H4 (cell line): Measurements from ENCODE around the gene FAM219A. TPM values are rescaled to one million over a fixed set of nuclear protein-coding genes. Genes with fewer than 3 reads are reported as not detected.
A peak's percentile ranks its signal among the peaks of the same experiment; 100 is the strongest.
"Not testable (repeated sequence)": the region's sequence is repeated elsewhere in the genome, so short reads cannot be mapped to it uniquely, and the experiment has no call there.

Experiments
- DNase-seq: peaks from one replicate; pipeline ENCODE4 v3.0.0-alpha.2; 2015; ENCODE audit warnings: low spot score
- total RNA-seq: library from RNA; depleted of rRNA; stranded (reverse); fragments of >200 nt; shearing (Covaris generic); gene quantifications from 2 replicates; pipeline ENCODE4 v1.2.3, GENCODE V29; 2014

FAM219A gene
- total RNA-seq, 1 experiment from 2014 or later: 17.9 TPM

DNA sequence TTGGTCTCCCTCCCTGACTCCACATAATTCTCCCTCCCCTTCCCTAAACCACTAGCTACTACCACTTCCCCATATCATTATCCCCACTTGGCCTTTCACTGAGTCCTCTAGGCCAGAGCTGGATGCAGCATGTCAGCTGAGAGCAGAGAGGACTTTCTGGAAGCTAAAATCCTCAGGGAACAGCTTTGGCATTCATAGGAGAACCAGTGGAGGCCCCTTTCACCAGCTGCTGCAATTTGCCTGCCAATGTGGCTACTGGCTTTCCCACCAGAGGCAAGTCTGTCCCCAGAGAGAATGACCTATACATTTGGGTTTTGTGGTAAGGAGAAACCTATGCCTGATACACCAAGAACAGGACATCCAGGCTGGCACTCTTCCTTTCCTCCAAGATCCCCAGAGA lies 14.4 kb downstream of the FAM219A start:
- no peak for DNase-seq

- DNase-seq: no peak
These were observed 14.8 kb downstream of the FAM219A start for GRCh38 chr9:34443533-34443932.

DNA sequence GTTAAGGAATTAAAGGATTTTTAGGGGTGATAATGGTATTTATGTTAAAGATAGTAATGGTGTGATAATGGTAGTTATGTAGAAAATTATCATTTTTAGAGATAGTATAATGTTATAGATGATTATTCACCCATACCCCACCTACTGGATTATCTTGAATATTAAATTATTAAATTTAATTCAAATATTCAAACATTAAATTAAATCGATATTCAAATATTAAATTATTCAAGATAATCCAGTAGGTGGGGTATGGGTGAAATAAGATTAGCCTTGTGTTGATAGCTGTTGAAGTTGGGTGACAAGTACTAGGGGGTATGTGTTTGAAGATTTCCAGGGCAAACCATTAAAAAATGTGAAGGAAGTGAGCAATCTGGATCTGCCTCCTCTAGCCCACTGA lies 15.6 kb downstream of the FAM219A start:
- no peak for DNase-seq

DNA sequence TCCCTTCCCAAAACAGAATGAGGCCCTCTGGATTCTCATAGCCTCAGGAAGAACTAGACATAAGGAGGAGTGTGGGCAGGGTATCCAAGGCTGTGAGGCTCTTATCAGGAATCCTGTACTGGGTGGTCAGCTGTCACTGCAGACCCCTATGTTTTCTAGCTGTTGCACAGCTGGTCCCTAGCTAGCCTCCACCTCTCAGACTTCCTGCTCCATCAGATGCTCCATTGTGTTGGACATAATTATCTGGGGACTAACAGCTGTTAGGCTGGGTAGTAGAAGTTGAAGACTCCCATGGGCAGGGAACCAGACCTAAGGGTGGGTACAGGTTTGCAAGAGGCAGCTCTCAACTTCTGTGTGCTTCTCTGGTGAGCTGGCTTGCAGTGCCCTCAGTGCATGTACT lies 18.4 kb downstream of the FAM219A start:
- no peak for DNase-seq

- not testable (repeated sequence) for DNase-seq
These were observed 19.9 kb downstream of the FAM219A start for GRCh38 chr9:34438465-34438864.

- DNase-seq: not testable (repeated sequence)
These were observed 20.5 kb downstream of the FAM219A start for GRCh38 chr9:34437926-34438307.

DNA sequence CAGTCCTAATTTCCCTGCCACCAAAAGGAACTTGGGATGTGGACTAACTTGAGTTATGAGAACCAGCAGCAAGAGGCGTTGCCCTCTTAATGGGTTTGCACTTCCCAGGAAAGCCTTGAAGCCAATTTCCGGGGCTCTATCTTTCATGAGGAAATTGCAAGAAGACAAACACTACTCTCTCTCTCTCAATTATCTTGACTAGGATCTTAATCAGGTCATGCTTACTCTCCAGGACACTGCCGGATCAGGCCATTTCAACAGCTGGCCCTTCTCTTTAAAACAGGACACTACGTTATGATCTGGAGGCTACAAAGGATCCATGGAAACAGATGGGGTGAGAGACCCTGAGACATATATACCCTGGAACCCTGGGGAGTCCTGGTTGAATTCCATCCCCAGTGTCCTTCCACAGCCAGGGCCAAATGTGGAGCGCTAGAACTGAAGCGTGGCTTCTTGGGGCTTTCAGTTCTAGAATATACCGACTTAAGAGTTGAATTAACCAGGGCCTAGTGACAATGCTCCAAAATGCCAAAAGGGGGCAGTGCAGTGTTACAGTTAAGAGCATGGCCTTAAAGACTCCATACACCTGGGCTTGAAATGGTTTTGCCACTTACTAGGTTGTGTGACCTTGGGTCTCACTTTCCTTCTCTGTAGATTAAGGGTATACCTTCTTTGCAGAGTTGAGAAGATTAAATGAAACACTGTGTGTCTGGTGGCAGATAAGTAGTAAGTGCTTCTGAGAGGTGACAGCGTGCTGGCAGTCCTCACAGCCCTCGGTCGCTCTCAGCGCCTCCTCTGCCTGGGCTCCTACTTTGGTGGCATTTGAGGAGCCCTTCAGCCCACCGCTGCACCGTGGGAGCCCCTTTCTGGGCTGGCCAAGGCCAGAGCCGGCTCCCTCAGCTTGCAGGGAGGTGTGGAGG lies 21.1 kb downstream of the FAM219A start:
- peak; percentile 60 for DNase-seq

- no peak for DNase-seq
These were observed 26.7 kb downstream of the FAM219A start for GRCh38 chr9:34431667-34432066.

DNA sequence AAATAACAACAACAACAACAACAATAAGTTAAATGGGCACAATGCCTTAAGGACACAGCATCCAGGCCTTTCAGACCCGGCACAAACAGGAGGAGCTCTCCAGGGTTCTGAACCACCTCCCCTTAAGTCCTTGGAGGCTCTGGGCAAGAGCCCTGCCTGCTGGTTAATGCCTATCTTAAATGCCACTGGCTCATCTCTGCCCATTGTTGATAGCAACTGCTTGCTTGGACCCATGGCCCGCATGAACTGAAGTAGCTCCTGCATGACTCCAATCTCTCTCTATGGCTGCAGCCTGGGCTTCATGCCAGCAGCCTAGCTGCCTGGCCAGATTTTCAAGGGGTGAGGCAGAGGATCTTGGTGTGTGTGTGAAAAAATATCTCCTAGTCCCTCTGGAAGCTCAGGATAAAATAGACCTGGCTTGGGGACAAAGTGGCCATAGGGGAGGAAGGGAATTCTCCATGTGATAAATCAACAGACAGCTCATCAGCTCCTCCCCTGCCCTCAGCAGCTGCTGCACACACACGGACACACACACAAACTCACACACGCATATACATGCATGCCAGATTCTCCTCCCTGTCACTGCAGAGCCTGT lies 27.4 kb downstream of the FAM219A start:
- peak; percentile 35 for DNase-seq

DNA sequence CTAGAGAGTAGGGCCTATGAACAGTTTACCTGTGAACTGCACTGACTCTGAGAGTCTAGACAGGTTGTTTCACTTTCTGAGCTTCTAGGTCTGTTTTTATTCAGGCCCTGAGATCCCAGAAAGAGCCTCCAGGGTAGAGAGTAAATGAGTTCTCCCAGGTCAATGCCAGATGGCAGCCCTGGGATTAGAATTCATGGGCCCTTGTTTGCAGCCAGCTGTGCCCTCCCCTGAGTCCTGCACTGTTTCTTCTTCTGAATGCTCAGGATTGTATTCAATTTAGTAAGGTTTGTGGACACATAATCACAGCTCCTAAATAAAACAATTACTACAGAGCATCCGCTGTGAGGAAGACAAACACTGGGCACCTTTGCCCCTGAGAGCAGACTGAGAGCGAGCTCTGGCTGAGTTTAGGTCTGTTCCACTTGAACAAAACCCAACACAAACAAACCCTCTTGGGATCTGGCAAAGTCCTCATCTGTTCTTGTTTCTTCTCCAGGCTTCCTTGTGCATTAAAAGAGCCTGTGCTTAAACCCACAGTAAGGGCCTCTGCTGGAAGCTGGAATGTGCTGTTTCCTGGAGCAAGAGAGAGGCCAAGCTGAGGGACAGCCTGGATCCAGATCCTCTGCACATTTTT lies 29.9 kb downstream of the FAM219A start:
- DNase-seq: no peak

DNA sequence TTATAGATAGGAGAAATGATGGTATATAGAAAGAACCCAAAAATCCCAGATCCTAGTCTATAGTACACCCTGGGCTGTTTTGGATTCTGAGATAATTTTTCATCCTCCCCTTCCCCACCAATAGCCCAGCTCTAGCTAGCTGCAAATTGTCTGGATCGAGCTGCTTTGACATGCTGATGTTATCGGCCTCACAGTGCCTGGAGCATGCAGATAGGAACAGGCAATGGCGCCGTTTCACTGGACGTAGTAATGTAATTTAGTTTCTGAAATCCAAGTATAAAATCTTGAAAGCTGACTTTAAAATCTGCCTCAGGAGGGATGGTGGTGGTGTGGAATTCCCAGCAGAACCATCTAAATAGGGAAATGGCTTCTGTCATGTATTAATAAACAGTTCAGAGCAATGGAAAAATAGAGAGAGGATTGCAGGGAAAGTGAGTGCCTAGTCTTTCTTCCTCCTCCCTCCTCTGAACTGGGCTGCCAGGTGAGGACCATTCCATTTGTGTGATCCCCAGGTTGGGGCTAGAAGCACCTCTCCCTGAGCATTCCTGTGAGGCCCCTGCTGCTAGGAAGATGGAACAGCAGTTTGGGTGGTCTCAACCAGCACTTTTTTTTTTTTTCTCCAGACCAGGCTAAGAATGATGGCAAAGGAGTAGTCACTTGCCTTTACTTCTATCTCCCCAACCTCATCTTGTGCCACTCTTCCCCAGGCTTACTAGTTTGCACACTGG lies 31.9 kb downstream of the FAM219A start:
- no peak for DNase-seq

- no peak for DNase-seq
These were observed 38.5 kb downstream of the FAM219A start for GRCh38 chr9:34419716-34420504.

GRCh38 chr9:34417734-34418133 lies 40.6 kb downstream of the FAM219A start:
- no peak for DNase-seq

DNA sequence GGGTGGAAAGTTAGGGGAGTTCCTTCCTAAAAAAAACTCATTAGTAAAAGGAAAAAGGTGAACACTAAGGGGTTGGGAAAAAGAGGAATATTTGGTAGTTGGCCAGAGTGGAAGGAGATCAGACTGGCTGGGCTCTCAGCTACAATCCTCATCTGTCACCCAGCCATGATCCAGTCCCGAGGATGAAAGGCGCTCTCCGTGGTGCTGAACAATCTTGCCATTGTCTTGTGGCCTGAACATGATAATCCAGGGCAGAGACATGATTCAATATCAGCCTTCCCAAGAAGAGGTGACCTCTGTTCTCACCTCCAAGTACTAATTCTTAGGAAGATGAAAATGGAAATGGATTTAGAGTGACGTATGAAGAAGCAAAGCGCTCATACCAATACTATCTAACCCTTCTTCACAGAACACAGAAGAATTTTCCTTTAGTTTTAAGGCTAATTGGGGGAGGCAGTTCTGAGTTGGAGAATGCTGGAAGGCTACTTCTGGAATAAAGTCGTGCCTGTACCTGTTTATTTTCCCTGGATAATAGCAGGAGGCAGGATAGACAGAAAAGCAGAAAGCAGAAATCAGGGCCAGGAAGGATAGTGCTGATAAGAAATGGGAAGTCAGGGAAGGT lies 45.0 kb downstream of the FAM219A start:
- DNase-seq: no peak

DNA sequence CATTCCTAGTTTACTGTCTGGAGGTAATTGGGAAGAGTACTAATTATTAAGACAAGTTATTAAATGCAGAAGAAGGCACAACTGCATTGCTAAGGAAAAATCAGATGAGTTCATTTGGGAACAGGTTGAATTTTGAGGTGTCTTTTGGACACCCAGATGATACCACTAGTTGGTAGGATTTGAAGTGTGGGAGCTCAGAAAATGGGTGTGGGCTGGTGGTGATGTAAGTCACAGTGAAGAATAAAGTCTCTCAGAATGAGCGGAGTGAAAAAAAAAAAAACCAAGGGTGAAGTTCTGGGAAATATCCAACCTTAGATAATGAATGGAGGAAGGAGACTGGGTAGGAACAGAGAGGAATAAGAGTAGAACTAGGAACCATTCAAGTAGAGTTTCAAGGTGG lies 46.0 kb downstream of the FAM219A start:
- DNase-seq: no peak

DNA sequence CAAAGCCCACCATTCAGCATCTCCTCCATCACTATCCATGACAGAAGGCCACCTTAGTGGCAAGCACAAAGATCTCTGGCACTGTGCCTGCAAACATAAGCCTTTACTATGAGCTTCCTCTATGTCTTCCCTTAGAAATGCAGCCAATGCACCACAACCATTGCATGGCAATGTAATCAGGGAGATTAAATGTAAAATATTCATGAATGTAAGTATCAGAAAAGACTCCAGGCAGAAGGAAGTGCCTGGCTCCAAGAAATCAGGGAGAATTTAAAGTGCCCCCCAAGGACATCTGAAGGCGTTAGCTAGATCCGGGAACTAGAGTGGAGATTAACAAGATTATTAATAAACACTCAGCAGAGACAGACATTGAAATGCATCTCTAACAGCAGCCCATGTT lies 49.2 kb downstream of the FAM219A start:
- no peak for DNase-seq

DNA sequence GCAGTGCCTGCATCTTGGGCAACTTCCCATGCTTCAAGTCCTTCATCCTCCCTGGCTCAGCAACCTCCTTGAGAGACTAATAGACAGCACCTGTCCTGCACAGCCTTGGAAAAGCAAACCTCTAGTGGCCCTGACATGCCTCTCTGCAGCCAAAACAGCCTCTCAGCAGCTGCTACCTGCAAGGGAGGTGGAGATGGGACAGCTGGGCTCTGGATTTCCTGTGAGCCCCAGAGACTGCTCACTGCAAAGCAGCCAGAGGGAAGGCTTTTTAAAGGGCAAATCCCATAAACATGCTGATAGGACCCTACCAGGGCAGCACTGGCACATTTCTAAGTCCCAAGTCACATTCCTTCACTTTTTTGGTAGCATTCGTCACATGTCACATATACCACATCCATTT lies 50.2 kb downstream of the FAM219A start:
- no peak for DNase-seq

- DNase-seq: no peak
These were observed 52.2 kb downstream of the FAM219A start for GRCh38 chr9:34406219-34406618.

DNA sequence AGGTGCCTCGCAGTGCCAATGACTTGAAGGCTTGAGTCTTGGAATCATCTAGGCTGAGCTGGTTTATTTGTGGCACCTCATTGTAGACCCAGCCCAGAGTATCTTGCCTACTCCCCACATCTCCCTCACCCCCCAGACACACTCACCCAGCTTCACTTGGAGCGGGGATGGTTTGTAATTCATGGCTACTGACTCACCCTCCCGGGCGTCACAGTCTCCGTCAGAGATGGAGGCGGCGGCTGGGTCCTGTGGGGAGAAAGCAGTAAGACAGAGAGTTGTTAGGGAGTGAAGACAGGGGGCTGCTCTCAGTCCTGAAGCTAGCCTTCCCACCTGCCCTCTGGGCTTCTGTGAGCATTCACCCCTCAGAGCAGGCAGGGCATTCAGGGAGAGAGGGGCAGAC lies 52.7 kb downstream of the FAM219A start:
- no peak for DNase-seq

DNA sequence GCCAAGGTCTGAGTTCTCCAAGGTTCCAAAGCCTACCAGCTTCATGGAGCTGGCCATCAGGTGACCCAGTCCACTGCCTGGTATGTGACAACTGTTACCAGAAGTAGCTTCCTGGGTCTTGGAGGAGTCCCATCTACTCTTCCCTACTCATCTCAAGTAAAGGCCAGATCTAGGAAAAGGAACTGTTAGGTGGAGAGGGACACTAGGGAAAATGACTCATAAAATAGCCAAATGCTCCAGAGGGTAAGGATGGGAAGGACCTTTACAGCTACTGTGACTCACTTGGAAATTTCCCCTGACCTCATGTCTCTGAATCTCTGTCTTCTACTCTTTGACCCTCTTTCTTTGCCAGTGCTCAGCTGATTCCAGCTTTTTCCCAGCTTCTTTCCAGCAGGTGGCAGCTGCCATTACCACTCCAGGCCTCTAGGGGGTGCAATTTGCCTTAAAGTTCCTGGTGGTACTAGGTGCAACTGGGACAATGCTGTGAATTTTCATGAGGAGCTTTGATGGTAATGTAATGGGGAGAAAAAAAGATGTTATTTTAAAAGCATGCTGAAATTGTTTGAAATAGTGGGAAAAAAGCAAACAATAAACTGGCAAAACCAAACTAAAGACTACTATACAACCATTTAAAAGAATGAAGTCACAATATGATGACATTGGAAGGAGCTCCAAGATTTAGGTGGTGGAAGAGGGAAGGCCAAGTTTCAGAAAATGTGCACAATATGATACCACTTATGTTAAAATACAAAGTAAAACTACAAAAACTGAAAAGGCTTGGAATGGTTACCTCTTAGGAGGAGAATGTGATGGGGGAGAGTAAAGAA lies 54.6 kb downstream of the FAM219A start:
- peak; percentile 55 for DNase-seq
